MCF 10A (cell line): ENCODE data around the gene MAPKAP1. TPM values are rescaled to one million over a fixed set of nuclear protein-coding genes. Genes with fewer than 3 reads are reported as not detected.

Source experiments
- BruUV-seq: library from RNA; stranded (reverse); fragments of 400-500 nt; replicated peaks from 2 replicates; lab custom pipeline; 2021; lab: Mats Ljungman, UMichigan
- CTCF ChIA-PET: fragments of 300-600 bp; sonication (Branson Sonifier 250); formaldehyde crosslinking; extraction: SDS; loops from one replicate; lab custom pipeline; 2021; ENCODE audit warnings: antibody characterized with exemption, inconsistent platforms; lab: Yijun Ruan, JAX
- POLR2A ChIA-PET: fragments of 300-600, 350-650 bp; sonication (Branson Sonifier 250); formaldehyde crosslinking; extraction: SDS; loops from one replicate; lab custom pipeline; 2020; ENCODE audit warnings: antibody characterized with exemption, inconsistent platforms; lab: Yijun Ruan, JAX
- DNase-seq: peaks from one replicate; pipeline ENCODE4 v3.0.0-alpha.2; 2018; ENCODE audit not compliant: unreplicated experiment
- H3K27ac Mint-ChIP-seq: one replicate; pipeline ENCODE4 v1.8.0; 2022; ENCODE audit warnings: mild to moderate bottlenecking, low read depth, mixed read lengths; ENCODE audit not compliant: unreplicated experiment
- H3K27me3 Mint-ChIP-seq: one replicate; pipeline ENCODE4 v1.8.0; 2022; ENCODE audit warnings: mixed read lengths; ENCODE audit not compliant: insufficient read depth, unreplicated experiment
- H3K36me3 Mint-ChIP-seq: one replicate; pipeline ENCODE4 v1.8.0; 2022; ENCODE audit warnings: mild to moderate bottlenecking, moderate library complexity, mixed read lengths; ENCODE audit not compliant: insufficient read depth, unreplicated experiment
- H3K4me1 Mint-ChIP-seq: one replicate; pipeline ENCODE4 v1.8.0; 2022; ENCODE audit warnings: mixed read lengths; ENCODE audit not compliant: insufficient read depth, unreplicated experiment
- H3K4me3 Mint-ChIP-seq: one replicate; pipeline ENCODE4 v1.8.0; 2022; ENCODE audit warnings: mild to moderate bottlenecking, moderate library complexity, mixed read lengths; ENCODE audit not compliant: unreplicated experiment
- H3K9me3 Mint-ChIP-seq: one replicate; pipeline ENCODE4 v1.8.0; 2022; ENCODE audit warnings: mixed read lengths; ENCODE audit not compliant: unreplicated experiment
- CTCF ChIP-seq: fragments of 200-600 bp; IDR thresholded peaks from one replicate; pipeline ENCODE4 v1.8.0; 2022; ENCODE audit warnings: antibody characterized with exemption, mild to moderate bottlenecking; ENCODE audit not compliant: unreplicated experiment
- intact Hi-C: fragments of 100-400 bp; cut with micrococcal nuclease; formaldehyde crosslinking; loops from 2 replicates; pipeline ENCODE4 v1.14.1; 2022
- total RNA-seq: library from RNA; stranded (reverse); gene quantifications from 2 replicates; pipeline ENCODE4 v1.2.3, GENCODE V29; 2022

Gene MAPKAP1
- total RNA-seq, 1 experiment from 2014 or later = 74.9 TPM

- POLR2A ChIA-PET = interaction anchor here (0.6 to 1.1 kb wide), 3 partner anchors 133 to 990 kb away, joined by 3 read pairs; no protein-coding TSS in a partner anchor
- peaks cover 18% of the 10 kb centered on the region for H3K36me3 Mint-ChIP-seq
These were observed 298.8 kb downstream of the MAPKAP1 start for GRCh38 chr9:125407974-125408900.

GRCh38 chr9:125407432-125407973 is 299.5 kb downstream of the MAPKAP1 start:
- no peak for DNase-seq
- no TSS peak for BruUV-seq
- POLR2A ChIA-PET = interaction anchor here (0.6 to 1.1 kb wide), 3 partner anchors 134 to 991 kb away, joined by 3 read pairs; no protein-coding TSS in a partner anchor
- CTCF ChIA-PET = interaction anchor here (0.5 to 3.8 kb wide), 43 partner anchors 8 to 1109 kb away, joined by 3 to 24 read pairs (median 4); no protein-coding TSS in a partner anchor
- Mint-ChIP-seq H3K4me1 (peaks cover 9% of the 10 kb centered on the region), H3K4me3 (peak overlapping the region; percentile 56), H3K27me3 (peaks cover 14% of the 10 kb centered on the region), H3K27ac (no peak overlapping the region), H3K36me3 (peaks cover 18% of the 10 kb centered on the region), H3K9me3 (no peaks in the 10 kb centered on the region)
- no peak for TF ChIP-seq CTCF
- intact Hi-C loops = loop anchor here (5.0 kb wide), 1 partner anchor 1085 kb away; no protein-coding TSS in a partner anchor

More at GRCh38 chr9:125407974-125408900, 298.8 kb downstream of the MAPKAP1 start:
- H3K4me1 Mint-ChIP-seq = peaks cover 9% of the 10 kb centered on the region
- peaks cover 14% of the 10 kb centered on the region for H3K27me3 Mint-ChIP-seq
- intact Hi-C loops = loop anchor here (1.0 to 5.0 kb wide), 4 partner anchors 339 to 1084 kb away; partner anchors contain the start of gene PBX3
- BruUV-seq = no TSS peak
- H3K4me3 Mint-ChIP-seq = peak overlapping the region; percentile 57
- TF ChIP-seq CTCF = peak; percentile 95
- CTCF ChIA-PET = interaction anchor here (0.5 to 3.8 kb wide), 41 partner anchors 8 to 1210 kb away, joined by 3 to 24 read pairs (median 4); no protein-coding TSS in a partner anchor
- no peak overlapping the region for H3K27ac Mint-ChIP-seq
- DNase-seq = peak; percentile 73
- H3K9me3 Mint-ChIP-seq = no peaks in the 10 kb centered on the region

GRCh38 chr9:125406810-125407087 is 300.3 kb downstream of the MAPKAP1 start:
- ChIA-PET POLR2A (interaction anchor here (0.6 to 1.2 kb wide), 2 partner anchors 130 to 165 kb away, joined by 3 read pairs; partner anchors contain the start of gene HSPA5), CTCF (interaction anchor here (0.6 to 3.8 kb wide), 17 partner anchors 10 to 1110 kb away, joined by 3 to 24 read pairs (median 4); no protein-coding TSS in a partner anchor)
- H3K27me3 Mint-ChIP-seq = peaks cover 14% of the 10 kb centered on the region
- no peak for DNase-seq
- no peaks in the 10 kb centered on the region for H3K9me3 Mint-ChIP-seq
- H3K4me1 Mint-ChIP-seq = peaks cover 9% of the 10 kb centered on the region
- H3K36me3 Mint-ChIP-seq = peaks cover 13% of the 10 kb centered on the region
- TF ChIP-seq CTCF = no peak
- peak overlapping the region; percentile 84 for H3K27ac Mint-ChIP-seq
- peak overlapping the region; percentile 61 for H3K4me3 Mint-ChIP-seq
- no TSS peak for BruUV-seq
- intact Hi-C loops = loop anchor here (5.0 kb wide), 1 partner anchor 1086 kb away; no protein-coding TSS in a partner anchor
